Measurements from ENCODE around the gene RGS9BP.
"Not testable (repeated sequence)": the region's sequence is repeated elsewhere in the genome, so short reads cannot be mapped to it uniquely, and the experiment has no call there.

The RGS9BP gene

GRCh38 chr19:32672841-32673240, 2.8 kb upstream of the RGS9BP start:
- DNase-seq, result no peak

GRCh38 chr19:32673573-32673972, 2.1 kb upstream of the RGS9BP start:
- DNase-seq, result no peak

- no peak for DNase-seq
Measured at GRCh38 chr19:32674153-32674930, 1.3 kb upstream of the RGS9BP start.

- DNase-seq, result peak; percentile 99
Measured at GRCh38 chr19:32674931-32675719, 523 bp upstream of the RGS9BP start, which contains the start of gene ANKRD27. ANKRD27 (minus strand) TSS chr19:32675180; CDS start chr19:32659015, 16,165 bp downstream.

GRCh38 chr19:32676186-32676894, 692 bp downstream of the RGS9BP start:
- DNase-seq, result no peak

- DNase-seq, result no peak
Measured at GRCh38 chr19:32676895-32677359, 1.3 kb downstream of the RGS9BP start.

- no peak for DNase-seq
Measured at GRCh38 chr19:32677657-32678056, 2.0 kb downstream of the RGS9BP start.

GRCh38 chr19:32680986-32681385, 5.3 kb downstream of the RGS9BP start:
- DNase-seq, result no peak

GRCh38 chr19:32682317-32682716, 6.7 kb downstream of the RGS9BP start:
- DNase-seq, result no peak

GRCh38 chr19:32686847-32687475, 11.3 kb downstream of the RGS9BP start:
- DNase-seq, result no peak

- no peak for DNase-seq
Measured at GRCh38 chr19:32687681-32688080, 12.0 kb downstream of the RGS9BP start.

GRCh38 chr19:32688311-32688710, 12.7 kb downstream of the RGS9BP start:
- DNase-seq, result no peak

- peak; percentile 86 for DNase-seq
Measured at GRCh38 chr19:32691291-32691951, 15.8 kb downstream of the RGS9BP start, which contains the start of gene NUDT19. NUDT19 (plus strand) TSS chr19:32691821; CDS start chr19:32691961, 140 bp downstream.

GRCh38 chr19:32691952-32692726, 16.5 kb downstream of the RGS9BP start:
- peak; percentile 80 for DNase-seq

GRCh38 chr19:32692727-32693061, 17.0 kb downstream of the RGS9BP start:
- no peak for DNase-seq

GRCh38 chr19:32693151-32694108, 17.8 kb downstream of the RGS9BP start:
- not testable (repeated sequence) for DNase-seq

- not testable (repeated sequence) for DNase-seq
Measured at GRCh38 chr19:32694316-32694715, 18.7 kb downstream of the RGS9BP start.

GRCh38 chr19:32694851-32695250, 19.2 kb downstream of the RGS9BP start:
- not testable (repeated sequence) for DNase-seq

- DNase-seq, result not testable (repeated sequence)
Measured at GRCh38 chr19:32695506-32695905, 19.9 kb downstream of the RGS9BP start.

GRCh38 chr19:32696771-32697170, 21.1 kb downstream of the RGS9BP start:
- not testable (repeated sequence) for DNase-seq
